AG10803 (cell line): ENCODE results near the gene WDR93.

ENCODE experiments used
- DNase-seq: peaks from one replicate; pipeline ENCODE4 v3.0.0; 2010; ENCODE audit warnings: low read depth
- H3K4me3 ChIP-seq: 2 replicates; pipeline ENCODE4 v1.5.1; 2011; ENCODE audit warnings: mild to moderate bottlenecking, low read length, control low read depth
- TF ChIP-seq, protein P1 (sequence below): conservative IDR thresholded peaks from 2 replicates; pipeline ENCODE4 v1.5.1; 2011; ENCODE audit warnings: mild to moderate bottlenecking, low read length, control low read depth, inconsistent platforms

WDR93 gene

DNA sequence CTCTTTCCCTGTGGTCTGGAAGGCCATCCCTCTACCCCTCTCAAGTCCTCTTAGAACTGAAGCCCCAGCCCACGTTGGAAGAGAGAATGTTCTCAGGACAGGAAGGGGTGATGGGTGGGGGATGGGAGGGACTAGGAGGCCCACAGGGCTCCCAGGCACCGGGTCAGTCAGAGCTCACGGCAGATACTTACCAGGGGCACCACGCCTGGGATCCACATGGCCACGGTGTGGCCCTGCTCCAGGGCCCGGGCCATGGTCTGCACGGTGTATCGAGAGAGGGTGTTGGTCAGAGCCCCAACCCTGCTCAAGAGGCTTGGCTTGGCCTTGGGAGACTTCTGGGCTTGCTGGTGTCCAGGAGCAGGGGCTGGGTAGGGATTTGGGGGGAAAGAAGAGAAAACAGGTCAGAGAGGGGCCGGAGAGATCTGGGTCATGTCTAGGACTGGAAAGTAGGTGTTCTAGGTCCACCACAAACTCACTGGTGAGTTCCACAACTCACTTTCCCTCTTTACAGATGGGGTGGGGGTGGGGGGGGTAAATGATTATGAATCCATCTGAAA lies 21.2 kb upstream of the WDR93 start:
- TF ChIP-seq, protein P1, sequence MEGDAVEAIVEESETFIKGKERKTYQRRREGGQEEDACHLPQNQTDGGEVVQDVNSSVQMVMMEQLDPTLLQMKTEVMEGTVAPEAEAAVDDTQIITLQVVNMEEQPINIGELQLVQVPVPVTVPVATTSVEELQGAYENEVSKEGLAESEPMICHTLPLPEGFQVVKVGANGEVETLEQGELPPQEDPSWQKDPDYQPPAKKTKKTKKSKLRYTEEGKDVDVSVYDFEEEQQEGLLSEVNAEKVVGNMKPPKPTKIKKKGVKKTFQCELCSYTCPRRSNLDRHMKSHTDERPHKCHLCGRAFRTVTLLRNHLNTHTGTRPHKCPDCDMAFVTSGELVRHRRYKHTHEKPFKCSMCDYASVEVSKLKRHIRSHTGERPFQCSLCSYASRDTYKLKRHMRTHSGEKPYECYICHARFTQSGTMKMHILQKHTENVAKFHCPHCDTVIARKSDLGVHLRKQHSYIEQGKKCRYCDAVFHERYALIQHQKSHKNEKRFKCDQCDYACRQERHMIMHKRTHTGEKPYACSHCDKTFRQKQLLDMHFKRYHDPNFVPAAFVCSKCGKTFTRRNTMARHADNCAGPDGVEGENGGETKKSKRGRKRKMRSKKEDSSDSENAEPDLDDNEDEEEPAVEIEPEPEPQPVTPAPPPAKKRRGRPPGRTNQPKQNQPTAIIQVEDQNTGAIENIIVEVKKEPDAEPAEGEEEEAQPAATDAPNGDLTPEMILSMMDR, result no peak
- DNase-seq, result no peak
- H3K4me3 ChIP-seq, result no peak overlapping the region

DNA sequence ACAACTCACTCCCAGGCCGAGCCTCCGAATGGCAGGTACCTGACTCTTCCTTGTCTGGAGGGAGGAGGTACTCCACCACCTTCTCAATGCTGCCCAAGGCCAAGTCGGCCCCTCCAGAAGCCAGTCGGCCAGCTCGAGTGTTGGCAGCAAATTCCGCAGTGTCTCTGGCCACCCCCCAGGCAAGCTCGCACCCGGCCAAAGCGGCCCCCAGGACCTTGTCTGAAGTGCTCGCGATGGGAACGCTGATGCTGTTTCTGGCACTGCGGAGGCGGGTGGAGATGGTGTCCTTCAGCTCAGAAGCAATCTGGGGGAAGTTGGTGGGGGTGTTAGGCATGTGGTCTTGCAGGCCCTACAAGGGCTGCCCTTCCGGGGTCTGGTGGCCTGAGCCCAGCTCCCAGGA lies 20.7 kb upstream of the WDR93 start:
- no peak for DNase-seq

DNA sequence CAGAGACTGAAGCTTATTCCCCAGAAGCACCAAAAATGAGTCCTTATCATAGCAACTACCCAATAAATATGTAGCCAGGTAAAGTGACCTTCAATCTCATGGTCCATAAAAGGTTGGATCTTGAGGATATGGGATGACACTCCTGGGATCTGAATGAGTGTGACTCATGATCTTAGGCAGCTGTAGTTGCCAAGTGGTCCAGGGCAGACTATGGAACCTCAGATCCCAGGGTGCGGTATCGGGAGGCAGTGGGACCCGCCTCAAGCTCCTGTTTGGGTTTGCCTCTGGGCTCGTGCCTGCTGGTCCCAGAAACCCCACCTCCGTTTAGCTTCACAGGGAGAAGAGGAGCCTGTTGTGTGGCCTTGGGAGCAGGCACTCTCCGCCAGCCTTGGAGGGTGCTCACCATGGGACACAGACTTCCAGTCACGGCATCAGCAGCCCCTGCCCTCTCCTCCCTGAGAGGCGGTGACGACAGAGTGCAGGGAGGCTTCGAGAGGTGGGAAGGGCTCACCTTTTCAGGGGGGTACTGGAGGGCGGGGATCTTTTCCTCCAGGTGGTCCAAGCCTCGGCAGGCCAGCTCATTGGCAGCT lies 19.5 kb upstream of the WDR93 start:
- no peak for DNase-seq
- H3K4me3 ChIP-seq, result no peak overlapping the region
- TF ChIP-seq, protein P1, result no peak

More for the DNA sequence above, 20.7 kb upstream of the WDR93 start:
- TF ChIP-seq, protein P1, result no peak
- no peak overlapping the region for H3K4me3 ChIP-seq

DNA sequence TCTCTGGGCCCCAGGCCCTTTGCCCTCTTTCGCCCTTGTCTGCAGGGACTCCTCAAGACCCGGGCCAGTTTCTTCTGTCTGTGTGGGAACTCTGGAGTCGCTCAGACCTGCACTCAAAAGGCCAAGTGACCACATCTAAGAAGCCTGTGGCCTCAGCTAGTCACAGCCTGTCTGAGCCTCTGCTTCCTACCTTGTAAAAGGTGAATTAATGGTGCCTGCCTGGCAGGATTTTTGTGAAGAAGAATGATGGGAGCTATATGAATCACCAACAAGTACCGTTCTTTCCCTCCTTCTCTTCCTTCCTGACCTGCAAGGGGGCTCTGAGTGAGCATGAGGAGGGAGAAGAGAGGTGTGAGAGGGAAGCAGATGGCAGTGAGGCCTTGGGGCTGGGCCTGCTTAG lies 18.9 kb upstream of the WDR93 start:
- TF ChIP-seq, protein P1, result no peak
- no peak for DNase-seq
- H3K4me3 ChIP-seq, result no peak overlapping the region

DNA sequence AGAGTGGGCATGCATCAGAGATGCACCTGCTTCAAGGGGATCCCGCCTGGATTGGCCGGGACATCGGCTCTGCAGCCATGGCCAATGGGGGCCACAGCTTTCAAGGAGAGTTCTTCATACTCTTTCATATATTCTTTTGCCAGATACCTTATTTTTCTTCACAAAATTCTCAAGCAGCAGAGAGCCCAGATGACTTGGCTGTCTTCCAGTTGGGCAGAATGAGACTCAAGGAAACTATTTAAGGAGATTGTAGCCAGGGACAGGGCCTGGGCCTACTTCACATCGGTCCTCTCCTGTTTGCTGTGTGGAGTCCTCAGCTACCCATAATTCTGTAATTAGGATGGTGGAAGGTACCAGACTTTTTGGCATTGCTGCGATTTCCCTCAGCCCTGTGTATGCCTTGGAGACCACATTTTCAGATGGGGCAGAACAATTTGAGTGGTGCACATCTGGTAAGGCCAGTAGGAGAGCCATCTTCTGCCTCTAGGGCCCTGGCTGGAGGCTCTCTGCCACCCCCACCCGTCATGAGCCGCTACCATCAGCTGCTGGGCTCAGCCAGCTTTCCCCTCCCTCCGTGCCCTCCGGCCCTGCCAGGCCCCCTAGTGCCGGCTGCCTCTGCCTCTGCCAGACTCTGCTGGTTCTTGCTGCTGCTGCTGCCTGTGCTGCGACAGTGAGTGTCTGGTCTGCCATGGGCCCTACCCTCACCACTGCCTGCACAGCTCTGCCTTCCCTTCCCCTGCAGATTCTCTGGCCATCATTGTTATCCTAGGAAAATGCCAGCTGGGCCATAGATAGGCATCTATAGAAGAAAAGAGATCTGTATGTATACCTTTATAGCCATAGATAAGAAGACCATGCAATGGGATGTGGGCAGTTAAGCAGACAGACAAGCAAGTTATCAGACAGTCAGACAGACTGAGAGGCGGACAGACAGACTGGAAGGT lies 18.1 kb upstream of the WDR93 start:
- peak; percentile 68 for DNase-seq
- TF ChIP-seq, protein P1, result no peak
- no peak overlapping the region for H3K4me3 ChIP-seq

DNA sequence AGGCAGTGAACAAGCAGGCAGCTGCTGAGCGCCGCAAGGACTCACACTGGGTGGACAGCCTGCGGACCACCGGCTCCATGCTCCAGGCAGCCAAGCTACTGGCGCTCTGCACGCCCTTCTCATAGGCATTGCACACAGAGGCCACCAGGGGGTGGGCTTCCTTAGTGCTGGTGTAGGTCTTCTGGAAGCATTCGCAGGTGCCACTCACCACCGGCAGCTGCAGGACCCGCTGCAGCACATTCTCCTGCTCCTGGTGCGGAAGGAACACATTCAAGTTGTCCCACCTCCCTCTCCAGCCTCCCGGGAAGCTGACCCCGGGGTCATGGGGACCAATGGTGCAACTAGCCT lies 17.5 kb upstream of the WDR93 start:
- H3K4me3 ChIP-seq, result no peak overlapping the region
- TF ChIP-seq, protein P1, result peak; percentile 37
- no peak for DNase-seq
